Gastroesophageal sphincter (tissue), 3 donors: ENCODE data around the gene ABTB2.

Experiments
- POLR2A ChIP-seq, 2 donors: fragments of 450-650 bp; IDR thresholded peaks; one replicate each; pipeline ENCODE4 v1.6.1; 2017; ENCODE audit warnings: antibody characterized with exemption in 2 of 2, mild to moderate bottlenecking in 2 of 2, moderate library complexity in 1 of 2
- TF ChIP-seq, protein P1 (sequence below), 4 experiments: fragments of 200-600 bp in 2 of 4; fragments of 450-650 bp in 2 of 4; sonication (generic) in 1 of 4; IDR thresholded peaks; one replicate each; pipeline ENCODE4 v1.5.1; 2017 to 2019; ENCODE audit warnings: antibody characterized with exemption in 4 of 4, mild to moderate bottlenecking in 2 of 4, moderate library complexity in 2 of 4

- TF ChIP-seq, protein P1, sequence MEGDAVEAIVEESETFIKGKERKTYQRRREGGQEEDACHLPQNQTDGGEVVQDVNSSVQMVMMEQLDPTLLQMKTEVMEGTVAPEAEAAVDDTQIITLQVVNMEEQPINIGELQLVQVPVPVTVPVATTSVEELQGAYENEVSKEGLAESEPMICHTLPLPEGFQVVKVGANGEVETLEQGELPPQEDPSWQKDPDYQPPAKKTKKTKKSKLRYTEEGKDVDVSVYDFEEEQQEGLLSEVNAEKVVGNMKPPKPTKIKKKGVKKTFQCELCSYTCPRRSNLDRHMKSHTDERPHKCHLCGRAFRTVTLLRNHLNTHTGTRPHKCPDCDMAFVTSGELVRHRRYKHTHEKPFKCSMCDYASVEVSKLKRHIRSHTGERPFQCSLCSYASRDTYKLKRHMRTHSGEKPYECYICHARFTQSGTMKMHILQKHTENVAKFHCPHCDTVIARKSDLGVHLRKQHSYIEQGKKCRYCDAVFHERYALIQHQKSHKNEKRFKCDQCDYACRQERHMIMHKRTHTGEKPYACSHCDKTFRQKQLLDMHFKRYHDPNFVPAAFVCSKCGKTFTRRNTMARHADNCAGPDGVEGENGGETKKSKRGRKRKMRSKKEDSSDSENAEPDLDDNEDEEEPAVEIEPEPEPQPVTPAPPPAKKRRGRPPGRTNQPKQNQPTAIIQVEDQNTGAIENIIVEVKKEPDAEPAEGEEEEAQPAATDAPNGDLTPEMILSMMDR (IDR thresholded peaks at IDR 0.05) = no peak
- TF ChIP-seq POLR2A (IDR thresholded peaks at IDR 0.05) = no peak
Measured at GRCh38 chr11:34267417-34267816, 90.4 kb downstream of the ABTB2 start.
